H7 (cell line): ENCODE results near the gene RAI1. TPM values are rescaled to one million over a fixed set of nuclear protein-coding genes. Genes with fewer than 3 reads are reported as not detected.
"Not testable (repeated sequence)": the region's sequence is repeated elsewhere in the genome, so short reads cannot be mapped to it uniquely, and the experiment has no call there.

Experiments
- DNase-seq: peaks from one replicate; pipeline ENCODE4 v3.0.0; 2012
- H3K27me3 ChIP-seq: 2 replicates; pipeline ENCODE4 v1.6.0; 2011; ENCODE audit warnings: mild to moderate bottlenecking, low read length; ENCODE audit not compliant: control insufficient read depth, insufficient read depth
- H3K36me3 ChIP-seq: replicated peaks from 2 replicates; pipeline ENCODE4 v1.5.1; 2011; ENCODE audit warnings: low read length; ENCODE audit not compliant: control insufficient read depth, insufficient read depth
- H3K4me3 ChIP-seq: 2 replicates; pipeline ENCODE4 v1.5.1; 2011; ENCODE audit warnings: low read depth, mild to moderate bottlenecking, control low read depth, low read length, moderate library complexity; ENCODE audit not compliant: insufficient read depth
- total RNA-seq: library from RNA; depleted of rRNA; stranded (reverse); fragments of >200 nt; shearing (Covaris generic); gene quantifications from 2 replicates; pipeline ENCODE4 v1.2.3, GENCODE V29; 2014

Gene RAI1
- total RNA-seq, 1 experiment from 2014 or later, result 11.3 TPM

DNA sequence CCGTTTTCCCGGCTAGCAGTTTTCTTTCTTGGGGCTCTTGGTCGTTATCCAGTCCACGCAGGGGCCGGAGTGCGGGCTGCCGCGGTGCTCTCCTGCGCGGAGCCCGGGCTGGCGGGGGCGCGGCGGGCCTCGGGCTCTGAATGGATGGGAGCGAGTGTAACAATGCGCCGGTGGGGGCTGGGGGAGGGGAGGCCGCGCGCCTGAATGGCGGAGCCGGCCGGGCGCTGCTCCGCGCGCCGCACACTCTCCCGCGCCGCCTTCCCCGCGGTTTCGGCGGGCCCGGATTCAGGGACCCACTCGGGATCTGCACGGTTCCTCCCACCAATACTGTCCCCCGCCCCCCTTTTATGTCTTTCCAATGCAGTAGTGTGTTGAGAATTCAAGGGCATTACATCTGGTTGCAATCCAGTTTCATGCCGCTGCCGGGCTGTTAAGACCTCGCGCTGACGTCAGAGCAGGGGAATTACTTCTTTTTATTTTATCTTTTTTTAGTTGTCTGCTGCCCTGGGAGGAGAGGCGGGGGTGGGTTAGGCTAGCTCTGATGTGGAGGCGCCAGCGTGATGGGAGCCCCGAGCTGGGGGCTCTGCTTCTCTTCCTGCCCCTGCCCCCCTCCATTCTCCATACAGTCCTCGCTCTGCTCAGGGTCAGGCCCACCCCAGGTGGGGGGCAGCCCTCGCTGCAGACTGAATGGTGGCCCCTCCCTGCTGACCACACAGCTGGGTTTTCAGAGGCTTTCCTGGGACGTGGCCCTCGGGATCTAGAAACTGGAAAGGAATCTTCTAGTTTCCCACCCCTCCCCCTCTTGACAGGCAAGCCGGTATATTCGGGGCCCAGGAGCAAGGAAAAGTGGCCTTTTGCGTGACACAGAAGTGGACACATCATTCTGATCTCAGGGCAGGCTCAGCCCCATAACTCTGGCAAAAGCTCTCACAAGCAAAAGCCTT, 1.8 kb downstream of the RAI1 start:
- Histone ChIP-seq H3K36me3 (no peaks in the 10 kb centered on the region), H3K27me3 (peaks cover 86% of the 10 kb centered on the region), H3K4me3 (peak overlapping the region; percentile 63)
- peak; percentile 91 for DNase-seq

DNA sequence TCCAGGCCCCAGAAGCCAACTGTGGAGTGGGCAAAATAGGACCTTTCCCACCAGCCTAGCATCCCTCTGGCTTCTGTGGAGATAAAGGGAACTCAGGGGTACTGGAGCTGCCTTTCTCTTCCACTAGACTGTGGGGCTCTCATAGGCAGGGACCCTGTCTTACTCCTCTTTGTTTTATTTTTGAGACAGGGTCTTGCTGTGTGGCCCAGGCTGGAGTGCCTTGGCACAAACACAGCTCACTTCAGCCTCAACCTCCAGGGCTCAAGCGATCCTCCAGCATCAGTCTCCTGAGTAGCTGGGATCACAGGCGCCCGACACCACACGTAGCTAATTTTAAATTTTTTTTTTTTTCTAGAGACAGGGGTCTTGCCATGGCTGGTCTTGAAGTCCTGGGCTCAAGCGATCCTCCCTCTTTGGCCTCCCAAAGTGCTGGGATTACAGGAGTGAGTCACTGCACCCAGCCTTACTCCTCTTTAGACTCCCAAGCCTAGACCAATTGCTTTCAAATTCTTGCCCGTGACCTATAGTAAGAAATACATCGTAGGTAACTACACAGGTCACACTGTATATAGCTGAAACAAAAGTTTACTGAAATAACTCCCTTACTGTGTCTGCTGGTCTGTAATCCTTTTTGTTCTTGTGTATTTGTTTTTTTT, 2.6 kb downstream of the RAI1 start:
- Histone ChIP-seq H3K4me3 (no peak overlapping the region), H3K27me3 (peaks cover 82% of the 10 kb centered on the region), H3K36me3 (no peaks in the 10 kb centered on the region)
- no peak for DNase-seq

DNA sequence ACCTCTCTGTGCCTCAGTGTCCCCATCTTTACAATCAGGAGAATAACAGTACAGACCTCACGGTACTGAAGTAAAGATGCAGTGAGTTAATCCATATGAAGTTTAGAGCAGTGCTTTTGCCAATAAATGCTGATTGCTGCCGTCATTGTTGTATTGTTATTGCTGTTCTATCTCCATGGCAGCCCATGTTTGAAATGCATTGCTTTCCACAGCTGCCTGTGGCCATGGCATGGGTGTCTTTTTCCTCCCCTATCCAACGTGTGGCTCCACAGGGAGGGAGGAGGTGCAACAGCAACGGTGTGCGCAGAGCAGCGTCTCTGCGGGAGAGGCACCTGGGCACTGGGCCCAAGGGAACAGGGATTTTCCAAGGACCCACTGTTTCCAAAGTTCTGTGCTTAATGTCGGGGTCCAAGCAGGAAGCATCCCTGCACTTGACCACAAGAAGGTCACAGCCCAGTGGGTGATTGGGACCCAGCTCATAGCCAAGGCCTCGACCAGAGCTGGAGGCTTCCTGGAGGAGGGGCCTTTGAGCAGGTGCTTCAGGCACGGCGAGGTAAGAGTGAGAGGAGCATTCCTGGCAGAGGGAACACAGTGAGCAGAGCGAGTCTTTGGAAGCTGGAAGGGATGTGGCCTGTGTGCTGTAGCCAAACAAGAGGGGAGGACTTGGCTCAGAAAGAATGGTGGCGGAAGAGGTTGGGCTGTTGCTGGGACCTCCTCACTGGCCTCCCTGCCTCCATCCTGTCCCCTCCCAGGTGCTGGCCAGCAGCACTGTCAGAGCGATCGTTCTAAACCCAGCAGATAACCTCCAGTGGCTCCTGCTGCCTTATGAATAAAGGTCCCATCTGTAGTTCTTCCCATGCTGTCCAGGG, 3.9 kb downstream of the RAI1 start:
- H3K27me3 ChIP-seq, result peaks cover 76% of the 10 kb centered on the region
- no peaks in the 10 kb centered on the region for H3K36me3 ChIP-seq
- DNase-seq, result peak; percentile 40
- no peak overlapping the region for H3K4me3 ChIP-seq

DNA sequence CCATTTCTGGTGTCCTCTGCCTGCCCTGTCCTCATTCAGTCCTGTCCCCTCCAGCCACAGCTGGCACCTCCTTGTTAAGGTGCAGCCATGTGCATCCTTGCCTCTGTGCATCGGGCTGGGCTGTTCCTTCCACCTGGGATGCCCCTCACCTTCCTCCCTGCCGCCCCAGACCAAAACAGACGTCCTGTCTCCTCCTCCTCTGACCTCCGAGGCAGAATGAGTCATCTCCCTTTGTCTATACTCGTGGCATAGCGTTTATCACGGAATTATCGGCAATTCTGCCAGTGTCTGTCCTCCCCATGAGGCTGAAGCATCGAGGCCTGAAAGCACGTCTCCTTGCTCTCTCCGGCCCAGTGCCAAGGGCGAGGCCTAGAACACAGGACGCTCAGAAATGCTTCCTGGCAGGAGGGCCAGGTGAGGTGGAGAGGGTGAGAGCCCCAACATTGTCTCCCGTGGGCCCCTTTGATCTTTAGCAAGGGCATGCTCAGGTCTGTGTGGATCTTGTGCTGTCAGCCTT, 4.6 kb downstream of the RAI1 start:
- Histone ChIP-seq H3K4me3 (no peak overlapping the region), H3K36me3 (no peaks in the 10 kb centered on the region), H3K27me3 (peaks cover 72% of the 10 kb centered on the region)
- DNase-seq, result peak; percentile 61

DNA sequence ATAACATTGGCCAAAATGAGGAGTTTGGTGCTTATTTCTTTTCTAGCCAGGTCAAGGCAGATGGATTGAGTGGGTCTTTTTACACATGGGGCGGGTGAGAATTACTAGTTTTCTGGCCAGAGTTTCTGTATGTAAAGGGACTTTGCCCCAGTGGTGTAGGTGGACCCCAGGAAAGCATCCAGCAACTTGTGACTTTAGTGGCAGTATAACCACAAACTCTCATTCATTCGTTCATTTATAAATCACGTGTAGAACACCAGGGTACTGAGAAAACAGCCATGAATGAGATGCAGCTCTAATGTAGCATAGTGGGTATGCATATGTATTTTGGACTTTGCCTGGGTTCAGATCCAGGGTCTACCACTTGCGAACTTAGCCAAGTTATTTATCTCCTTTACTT, 8.1 kb downstream of the RAI1 start:
- Histone ChIP-seq H3K36me3 (no peaks in the 10 kb centered on the region), H3K27me3 (peaks cover 57% of the 10 kb centered on the region), H3K4me3 (no peak overlapping the region)
- DNase-seq, result no peak

DNA sequence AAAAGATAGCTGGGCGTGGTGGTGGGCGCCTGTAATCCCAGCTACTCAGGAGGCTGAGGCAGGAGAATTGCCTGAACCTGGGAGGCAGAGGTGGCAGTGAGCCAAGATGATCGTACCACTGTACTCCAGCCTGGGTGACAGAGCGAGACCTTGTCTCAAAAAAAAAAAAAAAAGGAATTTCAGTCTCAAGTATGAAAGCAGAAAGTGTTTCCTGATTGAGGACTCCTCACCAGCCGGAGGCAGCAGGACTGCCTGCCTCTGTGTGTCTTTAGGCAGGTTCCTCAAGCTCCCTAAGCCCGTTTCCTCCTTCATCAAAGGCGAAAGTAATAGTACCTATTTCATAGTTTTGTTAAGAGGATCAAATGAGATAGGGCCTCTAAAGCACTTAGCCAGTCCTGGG, 9.0 kb downstream of the RAI1 start:
- not testable (repeated sequence) for DNase-seq, H3K4me3 ChIP-seq, H3K36me3 ChIP-seq
- peaks cover 51% of the 10 kb centered on the region for H3K27me3 ChIP-seq

DNA sequence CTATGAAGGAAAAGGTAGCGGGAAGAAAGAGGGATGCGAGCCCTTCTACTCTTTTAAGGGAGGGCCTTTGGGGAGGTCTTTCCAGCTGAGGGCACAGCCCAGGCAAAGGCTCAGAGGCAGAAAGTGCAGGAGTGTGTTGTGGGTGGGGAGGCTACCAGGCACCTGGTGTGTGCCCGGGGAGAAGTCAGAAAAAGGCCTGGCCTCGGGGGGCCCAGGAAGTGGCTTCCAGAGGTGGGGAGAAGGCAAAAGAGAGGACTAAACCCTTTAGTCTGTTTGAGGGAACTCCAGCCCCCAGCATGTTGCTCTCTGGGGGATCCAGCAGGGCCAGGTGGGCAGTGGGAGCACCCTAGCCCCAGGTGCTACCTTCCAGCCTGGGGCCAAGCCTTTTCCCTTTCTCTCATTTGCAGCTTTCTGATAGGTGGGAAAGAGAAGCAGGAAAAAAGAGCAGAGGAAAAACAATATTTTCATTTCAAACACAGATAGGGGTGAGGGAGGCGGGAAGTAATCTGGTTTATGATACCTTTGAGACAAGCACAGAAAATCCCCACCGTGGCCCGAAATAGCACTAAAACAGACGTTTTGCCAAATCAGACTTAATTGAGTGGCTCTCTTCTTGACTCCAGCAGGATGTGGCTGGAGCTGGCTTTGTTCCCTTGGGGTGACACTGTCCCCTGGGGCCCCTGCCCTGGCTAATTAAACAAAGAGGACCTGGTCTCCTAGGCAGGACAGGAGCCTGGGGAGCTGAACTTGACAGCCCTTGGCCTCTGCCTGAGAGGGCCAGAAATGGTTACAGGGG, 10.4 kb downstream of the RAI1 start:
- no peak overlapping the region for H3K4me3 ChIP-seq
- no peak for DNase-seq
- no peaks in the 10 kb centered on the region for H3K36me3 ChIP-seq
- H3K27me3 ChIP-seq, result peaks cover 51% of the 10 kb centered on the region

DNA sequence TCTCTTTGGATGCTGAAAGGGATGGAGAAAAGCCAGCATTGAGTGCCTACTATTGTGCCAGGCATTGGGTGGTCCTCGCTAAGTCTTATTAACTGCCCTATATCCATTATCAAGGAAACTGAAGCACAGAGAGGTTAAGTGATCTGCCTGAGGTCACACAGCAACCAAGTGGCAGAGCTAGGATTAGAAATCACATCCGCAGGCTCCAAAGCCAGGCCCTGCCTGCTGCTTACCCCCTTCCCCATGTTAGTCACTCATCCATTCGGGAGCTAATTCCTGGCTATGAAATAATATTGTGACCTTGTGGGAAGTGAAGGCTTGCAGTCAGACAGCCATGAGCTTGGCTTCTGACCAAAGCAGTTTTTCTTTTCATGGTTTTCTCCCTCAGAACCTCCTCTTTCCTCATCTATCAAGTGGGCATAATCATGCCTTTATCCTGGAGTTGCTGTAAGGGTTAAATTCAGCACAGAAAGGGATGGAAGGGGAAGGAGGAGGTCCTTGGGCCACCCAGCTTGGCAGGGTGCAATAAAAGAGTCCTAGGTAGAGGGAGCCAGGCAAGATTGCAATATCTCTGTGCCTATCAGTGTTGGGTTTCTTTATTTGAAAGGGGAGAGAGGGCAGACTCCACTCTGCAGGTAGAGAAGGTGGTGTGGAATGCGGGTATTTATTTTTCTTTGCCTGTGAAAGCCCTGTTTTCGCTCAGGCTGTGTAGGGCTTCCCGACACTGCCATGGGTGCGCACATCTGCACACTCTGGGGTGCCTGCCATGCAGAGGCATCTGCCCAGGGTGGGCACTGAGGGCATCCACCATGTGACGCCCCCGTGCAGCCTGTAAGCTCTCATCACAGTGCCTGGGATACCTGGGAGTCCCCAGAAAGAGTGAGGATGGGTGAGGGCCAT, 11.3 kb downstream of the RAI1 start:
- Histone ChIP-seq H3K4me3 (no peak overlapping the region), H3K27me3 (peaks cover 52% of the 10 kb centered on the region), H3K36me3 (no peaks in the 10 kb centered on the region)
- no peak for DNase-seq

DNA sequence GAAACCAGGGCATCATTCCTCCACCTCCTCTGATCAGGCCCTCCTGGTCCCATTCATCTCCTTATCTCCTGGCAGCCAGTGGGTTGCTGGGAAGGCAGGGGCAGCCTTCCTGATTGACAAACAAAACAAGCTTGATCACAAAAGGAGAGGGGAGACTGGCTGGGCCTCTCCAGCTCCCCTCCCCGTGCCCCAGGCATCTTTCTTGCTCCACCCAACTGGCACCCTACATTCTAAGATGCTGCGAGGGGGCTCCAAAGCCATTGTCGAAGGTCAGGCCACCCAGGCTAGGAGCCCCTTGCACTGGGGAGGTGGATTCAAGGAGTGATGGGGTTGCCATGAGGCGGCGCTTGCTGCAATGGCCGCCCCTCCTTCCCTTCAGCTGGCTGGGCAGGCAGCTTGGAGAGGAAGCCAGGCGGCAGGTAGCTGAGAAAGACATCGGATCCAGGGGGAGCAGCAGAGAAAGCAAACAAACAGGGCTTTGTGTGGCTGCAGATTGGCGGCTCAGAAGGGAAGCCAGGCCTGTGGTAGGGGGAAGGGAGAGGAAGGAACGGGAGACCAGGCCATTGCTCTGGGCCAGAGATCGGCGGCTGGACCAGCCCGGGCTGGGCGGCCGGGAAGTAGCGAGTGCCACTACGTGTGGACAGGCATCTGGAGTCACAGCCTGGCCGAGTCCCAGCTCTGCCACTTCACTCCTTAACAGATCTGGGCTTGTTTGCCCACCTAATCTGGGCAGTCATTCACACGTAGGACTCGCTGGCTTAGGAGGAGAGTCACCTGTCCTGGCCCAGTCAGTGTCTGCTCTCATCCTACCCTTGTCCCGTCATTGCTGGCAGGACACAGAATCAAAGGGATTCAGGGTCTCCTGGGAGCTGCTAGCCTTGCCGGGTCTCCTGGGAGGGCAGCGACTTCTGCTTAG, 12.3 kb downstream of the RAI1 start:
- peak overlapping the region; percentile 49; the same call in 1 of the 2 replicates for H3K4me3 ChIP-seq
- H3K36me3 ChIP-seq, result no peaks in the 10 kb centered on the region
- DNase-seq, result peak; percentile 85
- peaks cover 57% of the 10 kb centered on the region for H3K27me3 ChIP-seq

DNA sequence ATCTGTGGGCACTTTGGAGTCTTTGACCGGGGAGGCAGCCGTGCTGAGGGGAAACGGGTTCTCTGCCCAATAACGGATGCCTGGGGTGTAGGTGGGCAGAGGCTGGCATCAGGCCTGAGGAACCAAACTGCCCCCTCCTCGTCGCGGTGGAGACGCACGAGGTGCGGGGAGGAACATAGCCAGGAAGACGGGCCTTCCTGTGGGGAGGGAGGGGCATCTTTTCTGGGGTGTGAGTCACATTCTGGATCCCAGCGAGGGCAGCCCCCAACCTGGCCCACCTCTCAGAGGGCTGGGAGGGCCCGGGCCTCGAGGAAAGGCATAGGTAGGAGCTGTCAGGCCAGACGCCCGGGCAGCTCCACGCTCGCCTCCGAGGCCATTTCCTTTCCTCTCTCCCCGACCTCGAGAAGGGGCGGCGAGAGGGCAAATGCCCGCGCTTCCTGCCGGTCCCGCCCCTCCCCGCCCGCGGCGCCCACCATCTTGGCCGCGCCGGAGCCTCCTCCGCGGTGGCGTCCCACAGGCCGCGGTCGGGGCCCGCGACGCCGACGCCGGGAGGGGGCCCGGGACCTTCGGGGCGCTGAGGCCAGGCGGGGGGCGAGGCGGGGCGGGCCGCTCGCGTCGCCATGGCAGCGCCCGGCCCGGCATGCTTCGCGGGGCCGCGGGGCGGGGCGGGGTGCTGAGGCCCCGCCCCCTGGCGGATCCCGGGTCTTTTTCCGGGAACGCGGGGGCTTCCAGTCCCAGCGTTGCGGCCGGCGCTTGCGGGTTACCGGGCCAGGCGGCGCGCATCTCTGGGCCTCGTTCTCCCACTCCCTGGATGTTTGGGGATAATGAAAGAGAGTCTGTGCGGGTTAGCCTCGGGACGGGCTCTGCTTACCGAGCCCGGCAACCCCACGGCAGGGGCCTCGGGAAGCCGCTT, 13.2 kb downstream of the RAI1 start:
- DNase-seq, result peak; percentile 98
- H3K27me3 ChIP-seq, result peaks cover 66% of the 10 kb centered on the region
- no peaks in the 10 kb centered on the region for H3K36me3 ChIP-seq
- peak overlapping the region; percentile 49 for H3K4me3 ChIP-seq

DNA sequence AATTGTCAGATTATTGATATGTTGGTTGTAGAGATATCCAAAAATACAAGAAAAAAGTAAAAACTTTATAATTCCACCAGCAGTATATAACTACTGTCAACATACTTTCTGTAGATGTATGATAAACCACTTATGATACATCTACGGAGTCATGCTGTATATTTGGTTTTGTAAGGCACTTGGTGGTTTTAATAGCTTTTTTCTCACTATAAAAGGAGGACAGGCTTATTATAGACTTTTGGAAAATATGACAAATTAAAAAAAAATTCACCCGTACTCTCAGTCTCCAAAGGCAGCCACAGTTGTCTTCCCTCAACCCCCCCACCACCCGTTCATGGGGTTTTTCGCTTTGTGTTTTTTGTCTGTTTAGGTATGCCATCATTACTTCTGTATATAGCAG, 14.8 kb downstream of the RAI1 start:
- Histone ChIP-seq H3K36me3 (no peaks in the 10 kb centered on the region), H3K27me3 (peaks cover 75% of the 10 kb centered on the region), H3K4me3 (no peak overlapping the region)
- DNase-seq, result no peak
